WTC11 (cell line): ENCODE results near the gene ISG20. TPM values are rescaled to one million over a fixed set of nuclear protein-coding genes. Genes with fewer than 3 reads are reported as not detected.

Experiments used
- ATAC-seq: fragments of 200-7000 bp; cut with Tn5 transposase; 2 replicates; pipeline ENCODE4 v1.10.0; 2021; ENCODE audit warnings: mild to moderate bottlenecking, moderate library complexity
- CTCF ChIA-PET: fragments of 300-600 bp; sonication (Branson Sonifier 250); formaldehyde crosslinking; loops from one replicate; lab custom pipeline; 2021; ENCODE audit warnings: antibody characterized with exemption; lab: Charles Lee
- POLR2A ChIA-PET: fragments of 350-600 bp; sonication (Branson Sonifier 250); formaldehyde crosslinking; loops from one replicate; lab custom pipeline; 2021; ENCODE audit warnings: antibody characterized with exemption; lab: Charles Lee
- DNase-seq: peaks from one replicate; pipeline ENCODE4 v3.0.0; 2021; ENCODE audit warnings: low spot score
- H3K27ac Mint-ChIP-seq: 2 replicates; pipeline ENCODE4 v1.8.0; 2021; ENCODE audit warnings: mixed read lengths
- H3K27me3 Mint-ChIP-seq: 2 replicates; pipeline ENCODE4 v1.8.0; 2021; ENCODE audit warnings: low read depth, mild to moderate bottlenecking, moderate library complexity, mixed read lengths
- H3K36me3 Mint-ChIP-seq: 2 replicates; pipeline ENCODE4 v1.8.0; 2021; ENCODE audit warnings: mixed read lengths
- H3K4me1 Mint-ChIP-seq: 2 replicates; pipeline ENCODE4 v1.8.0; 2022; ENCODE audit warnings: mixed read lengths
- H3K4me3 Mint-ChIP-seq: 2 replicates; pipeline ENCODE4 v1.8.0; 2021; ENCODE audit warnings: mild to moderate bottlenecking, moderate library complexity, mixed read lengths
- H3K9me3 Mint-ChIP-seq: 2 replicates; pipeline ENCODE4 v1.8.0; 2021; ENCODE audit warnings: mixed read lengths
- AFF4 ChIP-seq: sonication (generic); formaldehyde crosslinking; IDR thresholded peaks from 2 replicates; pipeline ENCODE4 v1.8.1; 2023; ENCODE audit warnings: mild to moderate bottlenecking, missing genetic modification reagents, borderline replicate concordance
- ATF1 ChIP-seq: sonication (generic); formaldehyde crosslinking; IDR thresholded peaks from 2 replicates; pipeline ENCODE4 v1.8.1; 2023; ENCODE audit warnings: mild to moderate bottlenecking, moderate library complexity, missing genetic modification reagents
- CREB1 ChIP-seq: sonication (generic); formaldehyde crosslinking; IDR thresholded peaks from 2 replicates; pipeline ENCODE4 v1.8.0; 2023; ENCODE audit warnings: mild to moderate bottlenecking, missing genetic modification reagents
- ESRRA ChIP-seq: sonication (generic); formaldehyde crosslinking; IDR thresholded peaks from 2 replicates; pipeline ENCODE4 v1.8.1; 2022; ENCODE audit warnings: mild to moderate bottlenecking, missing genetic modification reagents, borderline replicate concordance
- ETV6 ChIP-seq: sonication (generic); formaldehyde crosslinking; IDR thresholded peaks from 2 replicates; pipeline ENCODE4 v1.8.1; 2022; ENCODE audit warnings: mild to moderate bottlenecking, missing genetic modification reagents
- FOXK1 ChIP-seq: sonication (generic); formaldehyde crosslinking; IDR thresholded peaks from 2 replicates; pipeline ENCODE4 v1.8.0; 2022; ENCODE audit warnings: mild to moderate bottlenecking, moderate library complexity, missing genetic modification reagents
- FOXP1 ChIP-seq: sonication (generic); formaldehyde crosslinking; IDR thresholded peaks from 2 replicates; pipeline ENCODE4 v1.8.0; 2022; ENCODE audit warnings: missing genetic modification reagents, mild to moderate bottlenecking, moderate library complexity, borderline replicate concordance
- HMGXB4 ChIP-seq: sonication (generic); formaldehyde crosslinking; IDR thresholded peaks from 2 replicates; pipeline ENCODE4 v1.8.1; 2023; ENCODE audit warnings: mild to moderate bottlenecking, moderate library complexity, missing genetic modification reagents
- JUN ChIP-seq: sonication (generic); formaldehyde crosslinking; IDR thresholded peaks from 2 replicates; pipeline ENCODE4 v1.8.0; 2023; ENCODE audit warnings: mild to moderate bottlenecking, missing genetic modification reagents
- KAT7 ChIP-seq: sonication (generic); formaldehyde crosslinking; IDR thresholded peaks from 2 replicates; pipeline ENCODE4 v1.8.1; 2023; ENCODE audit warnings: missing genetic modification reagents, mild to moderate bottlenecking, borderline replicate concordance
- MAX ChIP-seq: sonication (generic); formaldehyde crosslinking; IDR thresholded peaks from 2 replicates; pipeline ENCODE4 v1.8.0; 2022; ENCODE audit warnings: mild to moderate bottlenecking, missing genetic modification reagents
- MYBL2 ChIP-seq: sonication (generic); formaldehyde crosslinking; IDR thresholded peaks from 2 replicates; pipeline ENCODE4 v1.8.1; 2023; ENCODE audit warnings: mild to moderate bottlenecking, moderate library complexity, missing genetic modification reagents
- NFE2L1 ChIP-seq: sonication (generic); formaldehyde crosslinking; IDR thresholded peaks from 2 replicates; pipeline ENCODE4 v1.8.1; 2023; ENCODE audit warnings: missing genetic modification reagents
- SP1 ChIP-seq: sonication (generic); formaldehyde crosslinking; conservative IDR thresholded peaks from 2 replicates; pipeline ENCODE4 v1.8.1; 2022; ENCODE audit warnings: missing genetic modification reagents
- TEAD1 ChIP-seq: sonication (generic); formaldehyde crosslinking; IDR thresholded peaks from 2 replicates; pipeline ENCODE4 v1.8.0; 2022; ENCODE audit warnings: mild to moderate bottlenecking, missing genetic modification reagents
- USF2 ChIP-seq: sonication (generic); formaldehyde crosslinking; IDR thresholded peaks from 2 replicates; pipeline ENCODE4 v1.8.1; 2023; ENCODE audit warnings: mild to moderate bottlenecking, missing genetic modification reagents, moderate library complexity
- ZBTB43 ChIP-seq: sonication (generic); formaldehyde crosslinking; IDR thresholded peaks from 2 replicates; pipeline ENCODE4 v1.8.1; 2023; ENCODE audit warnings: mild to moderate bottlenecking, missing genetic modification reagents
- ZNF232 ChIP-seq: sonication (generic); formaldehyde crosslinking; IDR thresholded peaks from 2 replicates; pipeline ENCODE4 v1.8.0; 2022; ENCODE audit warnings: mild to moderate bottlenecking, missing genetic modification reagents
- ZNF396 ChIP-seq: fragments of 250-450 bp; sonication (Bioruptor Pico); IDR thresholded peaks from 2 replicates; pipeline ENCODE4 v1.8.0; 2021; ENCODE audit warnings: mild to moderate bottlenecking, moderate library complexity, borderline replicate concordance
- ZNF425 ChIP-seq: fragments of 250-450 bp; sonication (Bioruptor Pico); conservative IDR thresholded peaks from 2 replicates; pipeline ENCODE4 v1.9.0; 2021; ENCODE audit warnings: mild to moderate bottlenecking
- ZNF512 ChIP-seq: sonication (generic); formaldehyde crosslinking; IDR thresholded peaks from 2 replicates; pipeline ENCODE4 v1.8.1; 2022; ENCODE audit warnings: missing genetic modification reagents, borderline replicate concordance
- ZNF671 ChIP-seq: fragments of 250-450 bp; sonication (Bioruptor Pico); IDR thresholded peaks from 2 replicates; pipeline ENCODE4 v1.8.0; 2021; ENCODE audit warnings: mild to moderate bottlenecking
- ZSCAN18 ChIP-seq: fragments of 250-450 bp; sonication (Bioruptor Pico); IDR thresholded peaks from 2 replicates; pipeline ENCODE4 v2.1.2; 2022; ENCODE audit warnings: mild to moderate bottlenecking, moderate library complexity
- total RNA-seq: library from RNA; stranded (reverse); gene quantifications from 3 replicates; pipeline ENCODE4 v1.2.3, GENCODE V29; 2021

Gene ISG20
- total RNA-seq, 1 experiment from 2014 or later: 5.6 TPM

- ChIA-PET CTCF (interaction anchor here (1.1 to 1.6 kb wide), 2 partner anchors 10 to 18 kb away, joined by 3 to 7 read pairs; partner anchors contain the start of gene ISG20), POLR2A (interaction anchor here (1.4 kb wide), 1 partner anchor 18 kb away, joined by 6 read pairs; the partner anchor contains the start of gene ISG20)
- peak within 1 kb of the TSS; percentile 79 for H3K4me3 Mint-ChIP-seq
- no peaks in the 10 kb centered on the region for H3K27me3 Mint-ChIP-seq
- H3K9me3 Mint-ChIP-seq: no peaks in the 10 kb centered on the region
- ATAC-seq (peak; percentile 90), DNase-seq (peak; percentile 96)
- H3K4me1 Mint-ChIP-seq: peaks cover 63% of the 10 kb centered on the region
- peak within 1 kb of the TSS; percentile 91 for H3K27ac Mint-ChIP-seq
- H3K36me3 Mint-ChIP-seq: peaks cover 32% of the 10 kb centered on the region
- peak; percentile 84; the same call in 1 of the 2 replicates for TF ChIP-seq TEAD1 (CRISPR knock-in tag)
- peak; percentile 78; the same call in 1 of the 2 replicates for TF ChIP-seq FOXP1 (CRISPR knock-in tag)
- peak; percentile 53; the same call in 1 of the 2 replicates for TF ChIP-seq ESRRA
- no peak for TF ChIP-seq ZNF671 (CRISPR knock-in tag)
- peak; percentile 99 for TF ChIP-seq MAX (CRISPR knock-in tag)
- peak; percentile 94 for TF ChIP-seq MYBL2
- TF ChIP-seq ATF1: no peak
- peak; percentile 46; the same call in 1 of the 2 replicates for TF ChIP-seq NFE2L1
- 0 out of 2 replicates have a peak, but pooled peaks have one; percentile 36 for TF ChIP-seq AFF4 (CRISPR knock-in tag)
- peak; percentile 80 for TF ChIP-seq ZBTB43 (CRISPR knock-in tag)
- TF ChIP-seq FOXK1 (CRISPR knock-in tag): peak; percentile 64; the same call in 1 of the 2 replicates
- no peak for TF ChIP-seq ZNF425 (CRISPR knock-in tag)
- TF ChIP-seq USF2: peak; percentile 55
- no peak for TF ChIP-seq ZNF512 (CRISPR knock-in tag)
- TF ChIP-seq ZNF232 (CRISPR knock-in tag): peak; percentile 57; the same call in 1 of the 2 replicates
- TF ChIP-seq KAT7: peak; percentile 96
- peak; percentile 42; the same call in 1 of the 2 replicates for TF ChIP-seq JUN (CRISPR knock-in tag)
- TF ChIP-seq ETV6 (CRISPR knock-in tag): peak; percentile 93
- no peak for TF ChIP-seq ZSCAN18 (CRISPR knock-in tag)
- TF ChIP-seq SP1 (CRISPR knock-in tag): peak; percentile 91
- TF ChIP-seq HMGXB4 (CRISPR knock-in tag): peak; percentile 91; the same call in 1 of the 2 replicates
- no peak for TF ChIP-seq ZNF396 (CRISPR knock-in tag)
- peak; percentile 38; the same call in 1 of the 2 replicates for TF ChIP-seq CREB1
These were observed 17.6 kb upstream of the ISG20 start, which contains the start of gene AEN for GRCh38 chr15:88620995-88621772. TSS of gene AEN (plus strand) at chr15:88621340. CDS start at chr15:88626210, 4,870 bp downstream.
